Endothelial cell (in vitro differentiated cells): Measurements from ENCODE around the gene POFUT2. TPM values are rescaled to one million over a fixed set of nuclear protein-coding genes. Genes with fewer than 3 reads are reported as not detected.

Experiments
- DNase-seq: peaks from one replicate; pipeline ENCODE4 v3.0.0; 2021; ENCODE audit warnings: low spot score
- H3K27ac Mint-ChIP-seq: one replicate; pipeline ENCODE4 v1.8.0; 2021; ENCODE audit warnings: mixed read lengths, inconsistent platforms; ENCODE audit not compliant: unreplicated experiment
- H3K27me3 Mint-ChIP-seq: one replicate; pipeline ENCODE4 v1.8.0; 2021; ENCODE audit warnings: mild to moderate bottlenecking, moderate library complexity, mixed read lengths, inconsistent platforms; ENCODE audit not compliant: unreplicated experiment
- H3K36me3 Mint-ChIP-seq: one replicate; pipeline ENCODE4 v1.8.0; 2021; ENCODE audit warnings: mild to moderate bottlenecking, low read depth, mixed read lengths, inconsistent platforms; ENCODE audit not compliant: unreplicated experiment
- H3K4me1 Mint-ChIP-seq: one replicate; pipeline ENCODE4 v1.8.0; 2021; ENCODE audit warnings: mild to moderate bottlenecking, mixed read lengths, inconsistent platforms; ENCODE audit not compliant: unreplicated experiment
- H3K4me3 Mint-ChIP-seq: one replicate; pipeline ENCODE4 v1.8.0; 2021; ENCODE audit warnings: mild to moderate bottlenecking, mixed read lengths, inconsistent platforms; ENCODE audit not compliant: unreplicated experiment
- H3K9me3 Mint-ChIP-seq: one replicate; pipeline ENCODE4 v1.8.0; 2021; ENCODE audit warnings: mixed read lengths, inconsistent platforms; ENCODE audit not compliant: unreplicated experiment
- total RNA-seq: library from RNA; stranded (reverse); fragmentation: NEBNext Ultra II Directional; extraction: Animal tissue kit (Norgen Biotek cat#: 25700); gene quantifications from one replicate; pipeline ENCODE4 v1.2.1, GENCODE V29; 2021; ENCODE audit not compliant: unreplicated experiment
- TF ChIP-seq, protein P1 (sequence below): fragments of 200-600 bp; sonication (generic); IDR thresholded peaks from one replicate; pipeline ENCODE4 v1.5.0; 2021; ENCODE audit warnings: antibody characterized with exemption; ENCODE audit not compliant: unreplicated experiment

The POFUT2 gene
- total RNA-seq, 1 donor from 2014 or later = 37.8 TPM

- Mint-ChIP-seq H3K27me3 (peaks cover 3% of the 10 kb centered on the region), H3K4me1 (peaks cover 2% of the 10 kb centered on the region), H3K27ac (no peak overlapping the region), H3K36me3 (no peaks in the 10 kb centered on the region), H3K4me3 (no peak overlapping the region), H3K9me3 (no peaks in the 10 kb centered on the region)
- TF ChIP-seq, protein P1, sequence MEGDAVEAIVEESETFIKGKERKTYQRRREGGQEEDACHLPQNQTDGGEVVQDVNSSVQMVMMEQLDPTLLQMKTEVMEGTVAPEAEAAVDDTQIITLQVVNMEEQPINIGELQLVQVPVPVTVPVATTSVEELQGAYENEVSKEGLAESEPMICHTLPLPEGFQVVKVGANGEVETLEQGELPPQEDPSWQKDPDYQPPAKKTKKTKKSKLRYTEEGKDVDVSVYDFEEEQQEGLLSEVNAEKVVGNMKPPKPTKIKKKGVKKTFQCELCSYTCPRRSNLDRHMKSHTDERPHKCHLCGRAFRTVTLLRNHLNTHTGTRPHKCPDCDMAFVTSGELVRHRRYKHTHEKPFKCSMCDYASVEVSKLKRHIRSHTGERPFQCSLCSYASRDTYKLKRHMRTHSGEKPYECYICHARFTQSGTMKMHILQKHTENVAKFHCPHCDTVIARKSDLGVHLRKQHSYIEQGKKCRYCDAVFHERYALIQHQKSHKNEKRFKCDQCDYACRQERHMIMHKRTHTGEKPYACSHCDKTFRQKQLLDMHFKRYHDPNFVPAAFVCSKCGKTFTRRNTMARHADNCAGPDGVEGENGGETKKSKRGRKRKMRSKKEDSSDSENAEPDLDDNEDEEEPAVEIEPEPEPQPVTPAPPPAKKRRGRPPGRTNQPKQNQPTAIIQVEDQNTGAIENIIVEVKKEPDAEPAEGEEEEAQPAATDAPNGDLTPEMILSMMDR = no peak
- DNase-seq = no peak
Measured at GRCh38 chr21:45313682-45314081, 26.0 kb upstream of the POFUT2 start.

- H3K36me3 Mint-ChIP-seq = no peaks in the 10 kb centered on the region
- H3K4me3 Mint-ChIP-seq = no peak overlapping the region
- H3K4me1 Mint-ChIP-seq = peaks cover 2% of the 10 kb centered on the region
- peaks cover 3% of the 10 kb centered on the region for H3K27me3 Mint-ChIP-seq
- DNase-seq = no peak
- no peak overlapping the region for H3K27ac Mint-ChIP-seq
- no peaks in the 10 kb centered on the region for H3K9me3 Mint-ChIP-seq
- TF ChIP-seq, protein P1 = no peak
Measured at GRCh38 chr21:45313015-45313414, 25.3 kb upstream of the POFUT2 start.

DNA sequence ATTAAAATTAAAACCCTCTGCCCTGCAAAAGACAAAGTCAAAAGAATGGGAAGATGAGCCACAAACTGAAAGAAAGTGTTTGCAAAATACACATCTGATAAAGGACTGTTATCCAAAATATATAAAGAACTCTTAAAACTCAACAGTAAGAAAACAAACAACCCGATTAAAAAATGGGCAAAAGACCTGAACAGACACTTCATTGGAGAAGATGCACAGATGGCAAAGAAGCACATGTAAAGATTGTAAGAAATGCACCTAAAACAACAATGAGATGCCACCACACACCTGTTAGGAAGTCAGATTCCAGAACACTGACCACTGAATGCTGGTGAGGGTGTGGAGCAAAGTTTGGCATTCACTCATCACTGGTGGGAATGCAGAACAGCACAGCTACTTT is 24.6 kb upstream of the POFUT2 start:
- peaks cover 2% of the 10 kb centered on the region for H3K4me1 Mint-ChIP-seq
- TF ChIP-seq, protein P1 = no peak
- H3K36me3 Mint-ChIP-seq = no peaks in the 10 kb centered on the region
- H3K27me3 Mint-ChIP-seq = peaks cover 3% of the 10 kb centered on the region
- DNase-seq = no peak
- no peak overlapping the region for H3K4me3 Mint-ChIP-seq
- no peak overlapping the region for H3K27ac Mint-ChIP-seq
- no peaks in the 10 kb centered on the region for H3K9me3 Mint-ChIP-seq

DNA sequence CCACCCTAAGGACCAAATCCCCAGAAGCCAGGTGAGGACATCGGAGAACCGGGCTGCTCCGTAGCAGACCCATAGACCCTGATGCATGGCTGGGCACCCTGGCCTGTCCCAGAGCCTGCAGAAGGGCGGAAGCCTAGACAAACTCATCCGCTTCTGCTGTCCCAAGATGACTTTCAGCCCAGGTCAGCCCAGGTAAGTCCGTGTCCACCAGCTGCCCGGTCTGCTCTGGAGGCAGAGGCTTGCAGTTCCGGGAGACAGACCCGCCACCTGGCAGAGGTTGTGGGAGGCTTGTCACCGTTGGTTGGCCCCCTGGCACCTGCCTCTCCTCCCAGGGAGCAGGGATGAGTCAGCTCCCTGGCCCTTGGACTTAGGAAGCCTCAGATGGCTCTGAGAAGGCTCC is 22.8 kb upstream of the POFUT2 start:
- H3K9me3 Mint-ChIP-seq = no peaks in the 10 kb centered on the region
- DNase-seq = no peak
- peaks cover 2% of the 10 kb centered on the region for H3K27me3 Mint-ChIP-seq
- peaks cover 2% of the 10 kb centered on the region for H3K4me1 Mint-ChIP-seq
- no peak overlapping the region for H3K4me3 Mint-ChIP-seq
- no peak overlapping the region for H3K27ac Mint-ChIP-seq
- no peaks in the 10 kb centered on the region for H3K36me3 Mint-ChIP-seq
- TF ChIP-seq, protein P1 = no peak

- Mint-ChIP-seq H3K27ac (no peak overlapping the region), H3K9me3 (no peaks in the 10 kb centered on the region), H3K4me3 (no peak overlapping the region), H3K36me3 (no peaks in the 10 kb centered on the region), H3K4me1 (peaks cover 2% of the 10 kb centered on the region), H3K27me3 (peaks cover 2% of the 10 kb centered on the region)
- DNase-seq = no peak
- TF ChIP-seq, protein P1 = no peak
Measured at GRCh38 chr21:45309987-45310381, 22.3 kb upstream of the POFUT2 start.
